Progenitor cell of endocrine pancreas (in vitro differentiated cells): ENCODE results near the gene TEX2. TPM values are rescaled to one million over a fixed set of nuclear protein-coding genes. Genes with fewer than 3 reads are reported as not detected.

Source experiments
- DNase-seq: peaks from one replicate; pipeline ENCODE4 v3.0.0; 2021; ENCODE audit warnings: low spot score; ENCODE audit not compliant: unreplicated experiment
- H3K27ac Mint-ChIP-seq: 2 replicates; pipeline ENCODE4 v1.8.0; 2021; ENCODE audit warnings: mild to moderate bottlenecking, moderate library complexity, mixed read lengths
- H3K27me3 Mint-ChIP-seq: 2 replicates; pipeline ENCODE4 v1.8.0; 2021; ENCODE audit warnings: mixed read lengths
- H3K36me3 Mint-ChIP-seq: 2 replicates; pipeline ENCODE4 v1.8.0; 2022; ENCODE audit warnings: mixed read lengths; ENCODE audit not compliant: insufficient read depth
- H3K4me1 Mint-ChIP-seq: 2 replicates; pipeline ENCODE4 v1.8.0; 2021; ENCODE audit warnings: low read depth, mixed read lengths
- H3K4me3 Mint-ChIP-seq: 2 replicates; pipeline ENCODE4 v1.8.0; 2021; ENCODE audit warnings: low read depth, mild to moderate bottlenecking, moderate library complexity, mixed read lengths
- H3K9me3 Mint-ChIP-seq: 2 replicates; pipeline ENCODE4 v1.8.0; 2021; ENCODE audit warnings: low read depth, mixed read lengths
- CTCF ChIP-seq: fragments of 200-600 bp; sonication (generic); IDR thresholded peaks from one replicate; pipeline ENCODE4 v1.5.0; 2021; ENCODE audit warnings: antibody characterized with exemption, mild to moderate bottlenecking; ENCODE audit not compliant: unreplicated experiment
- total RNA-seq: library from RNA; stranded (reverse); gene quantifications from 2 replicates; pipeline ENCODE4 v1.2.1, GENCODE V29; 2021

TEX2 gene
- total RNA-seq, 1 donor from 2014 or later = 30.2 TPM

DNA sequence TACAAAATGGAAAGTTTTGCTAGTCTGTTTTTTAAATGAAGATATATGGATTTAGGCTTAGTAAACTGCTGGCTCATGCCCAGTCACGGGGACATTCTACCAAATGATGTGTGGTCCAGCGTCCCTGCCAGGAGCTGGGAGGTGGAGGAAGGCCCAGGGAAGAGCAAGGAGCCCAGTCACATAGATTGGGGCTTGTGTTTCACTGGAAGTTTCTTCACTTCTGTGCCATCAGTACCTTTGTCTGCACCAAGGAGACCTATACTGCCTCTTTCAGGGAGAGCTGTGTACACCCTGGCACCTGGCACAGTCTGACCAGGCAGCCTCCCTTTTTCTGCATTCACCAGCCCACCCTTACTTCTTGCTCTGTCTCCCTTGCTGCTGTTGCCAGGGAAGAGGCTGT is 100.5 kb downstream of the TEX2 start:
- Mint-ChIP-seq H3K27me3 (no peaks in the 10 kb centered on the region), H3K27ac (no peak overlapping the region)

DNA sequence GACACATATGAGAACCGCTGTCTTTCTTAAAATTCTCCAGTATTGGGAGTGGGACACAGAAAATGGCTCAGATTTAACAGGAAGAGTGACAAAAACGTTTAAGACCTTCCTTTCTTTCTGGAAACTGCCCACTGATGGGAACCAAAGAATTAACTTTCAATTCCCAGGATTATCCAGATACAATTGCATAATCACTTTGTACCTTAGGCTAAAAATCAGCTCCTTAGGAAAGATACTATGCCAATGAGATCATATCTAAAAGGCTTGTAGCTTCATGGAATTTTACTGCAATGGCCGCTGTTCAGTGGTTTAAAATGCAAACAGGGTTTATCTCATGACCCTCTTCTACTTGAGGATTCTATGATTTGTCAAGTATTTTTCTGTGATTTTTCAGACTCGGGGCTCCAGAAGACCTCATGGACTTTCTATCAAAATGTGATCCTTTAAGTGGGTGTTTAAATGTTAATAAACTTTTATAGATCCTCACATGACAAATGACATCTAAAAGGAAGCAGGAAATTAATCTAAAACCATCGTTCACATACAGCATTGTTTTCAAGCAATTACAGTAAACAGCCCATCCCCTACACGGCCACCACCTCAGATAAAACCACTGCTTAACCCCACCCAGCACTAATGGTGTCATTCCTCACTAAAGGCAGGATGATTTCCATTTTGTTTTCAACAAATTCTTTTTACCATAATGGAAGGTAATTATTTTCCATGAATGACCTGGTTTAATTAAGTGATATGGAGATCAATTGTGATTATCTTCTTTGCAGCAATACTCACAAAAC is 101.5 kb downstream of the TEX2 start:
- no peaks in the 10 kb centered on the region for H3K9me3 Mint-ChIP-seq
- H3K27ac Mint-ChIP-seq = peak overlapping the region; percentile 20
- no peak overlapping the region for H3K4me3 Mint-ChIP-seq
- H3K27me3 Mint-ChIP-seq = no peaks in the 10 kb centered on the region
- peaks cover 8% of the 10 kb centered on the region for H3K36me3 Mint-ChIP-seq
- DNase-seq = no peak
- TF ChIP-seq CTCF = no peak
- H3K4me1 Mint-ChIP-seq = peaks cover 18% of the 10 kb centered on the region

More for the DNA sequence above, 100.5 kb downstream of the TEX2 start:
- H3K36me3 Mint-ChIP-seq = peaks cover 8% of the 10 kb centered on the region
- H3K4me1 Mint-ChIP-seq = peaks cover 18% of the 10 kb centered on the region
- no peaks in the 10 kb centered on the region for H3K9me3 Mint-ChIP-seq
- TF ChIP-seq CTCF = no peak
- no peak overlapping the region for H3K4me3 Mint-ChIP-seq
- DNase-seq = no peak

DNA sequence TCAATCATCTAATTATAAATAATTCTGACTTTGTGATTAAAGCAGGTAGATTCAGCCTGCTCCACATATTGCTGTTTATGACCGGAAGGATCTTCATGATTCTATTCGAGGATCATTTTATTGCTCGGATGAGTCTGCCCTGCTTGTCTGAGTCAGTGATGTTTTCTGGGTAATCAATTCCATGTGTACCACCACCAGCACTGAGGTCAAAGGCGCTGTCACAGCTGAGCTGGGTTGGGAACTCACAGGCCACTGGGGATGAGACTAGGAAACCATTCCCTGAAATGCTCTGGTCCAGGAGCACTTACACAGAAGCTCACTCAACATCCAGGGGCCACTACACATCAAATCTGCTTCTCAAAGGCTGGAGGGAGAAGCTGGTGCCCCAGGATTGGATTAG is 102.7 kb downstream of the TEX2 start:
- Mint-ChIP-seq H3K4me1 (peaks cover 22% of the 10 kb centered on the region), H3K4me3 (no peak overlapping the region), H3K27ac (no peak overlapping the region), H3K27me3 (no peaks in the 10 kb centered on the region), H3K36me3 (peaks cover 8% of the 10 kb centered on the region), H3K9me3 (no peaks in the 10 kb centered on the region)
- DNase-seq = no peak
- no peak for TF ChIP-seq CTCF

DNA sequence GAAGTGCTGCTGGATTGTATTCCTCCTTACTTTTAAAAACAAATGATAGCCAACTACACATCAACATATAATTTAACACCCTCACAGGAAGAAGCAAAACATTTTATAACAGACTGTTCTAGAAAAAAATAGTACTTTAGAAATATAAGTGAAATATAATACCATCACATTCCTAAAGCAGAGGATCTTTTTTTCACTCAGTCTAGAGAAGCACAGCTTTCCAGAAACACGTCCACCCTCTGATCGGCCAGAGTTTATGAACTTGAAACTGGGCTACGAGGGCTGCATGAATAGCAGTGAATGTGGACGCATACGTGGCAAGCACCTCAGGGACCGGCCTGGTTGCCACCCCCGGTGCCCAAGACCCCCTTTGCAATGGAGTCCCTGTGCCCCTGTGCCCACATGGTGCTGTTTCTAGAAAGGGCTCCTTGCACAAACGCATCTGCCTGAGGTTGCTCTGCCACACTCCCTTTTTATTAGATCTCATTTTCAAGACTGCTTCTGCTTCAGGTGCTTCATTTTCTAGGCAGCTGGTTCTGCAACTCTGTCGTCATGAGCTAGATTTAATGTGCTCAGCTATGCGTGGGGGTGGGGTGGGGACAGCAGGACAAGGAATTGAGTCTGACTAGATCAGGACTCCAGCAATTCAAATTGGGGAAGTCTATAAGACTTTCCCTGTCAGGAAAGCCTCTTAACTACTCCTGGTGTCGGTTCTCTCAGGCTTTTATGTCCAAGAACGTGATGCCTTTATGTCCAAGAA is 104.0 kb downstream of the TEX2 start:
- Mint-ChIP-seq H3K36me3 (peaks cover 7% of the 10 kb centered on the region), H3K4me1 (peaks cover 20% of the 10 kb centered on the region), H3K27me3 (no peaks in the 10 kb centered on the region), H3K4me3 (no peak overlapping the region), H3K27ac (peak overlapping the region; percentile 82), H3K9me3 (no peaks in the 10 kb centered on the region)
- DNase-seq = no peak
- TF ChIP-seq CTCF = no peak

- peaks cover 7% of the 10 kb centered on the region for H3K36me3 Mint-ChIP-seq
- no peaks in the 10 kb centered on the region for H3K27me3 Mint-ChIP-seq
- H3K4me3 Mint-ChIP-seq = no peak overlapping the region
- H3K4me1 Mint-ChIP-seq = peaks cover 20% of the 10 kb centered on the region
- peak overlapping the region; percentile 8 for H3K27ac Mint-ChIP-seq
- no peak for TF ChIP-seq CTCF
- no peaks in the 10 kb centered on the region for H3K9me3 Mint-ChIP-seq
- DNase-seq = no peak
These were observed 104.7 kb downstream of the TEX2 start for GRCh38 chr17:64158406-64158805.
